Caco-2 (cell line): ENCODE data around the gene ALB. TPM values are rescaled to one million over a fixed set of nuclear protein-coding genes. Genes with fewer than 3 reads are reported as not detected.
A peak's percentile ranks its signal among the peaks of the same experiment; 100 is the strongest.

Experiments
- BruUV-seq: library from RNA; stranded (reverse); fragments of 400-500 nt; replicated peaks from 2 replicates; lab custom pipeline; 2021; lab: Mats Ljungman, UMichigan
- CTCF ChIA-PET: fragments of 300-600 bp; sonication (Branson Sonifier 250); formaldehyde crosslinking; loops from one replicate; lab custom pipeline; 2022; ENCODE audit warnings: antibody characterized with exemption; lab: Charles Lee
- POLR2A ChIA-PET: fragments of 300-600 bp; sonication (Branson Sonifier 250); formaldehyde crosslinking; loops from one replicate; lab custom pipeline; 2022; ENCODE audit warnings: antibody characterized with exemption; lab: Charles Lee
- DNase-seq, 2 experiments: peaks; one replicate each; pipeline versions ENCODE4 v3.0.0 to v3.0.0-alpha.2; 2020 to 2022
- H3K27me3 ChIP-seq: replicated peaks from 2 replicates; pipeline ENCODE4 v1.6.0; 2011; ENCODE audit warnings: low read length; ENCODE audit not compliant: control insufficient read depth, insufficient read depth
- H3K36me3 ChIP-seq: 2 replicates; pipeline ENCODE4 v1.5.1; 2011; ENCODE audit warnings: low read length; ENCODE audit not compliant: control insufficient read depth, insufficient read depth
- H3K4me1 ChIP-seq: fragments of 250-450 bp; sonication (Bioruptor Pico); 2 replicates; pipeline ENCODE4 v1.5.1; 2020; ENCODE audit warnings: mild to moderate bottlenecking
- H3K4me3 ChIP-seq: 2 replicates; pipeline ENCODE4 v1.5.1; 2011; ENCODE audit warnings: low read depth, mild to moderate bottlenecking, control low read depth, low read length
- H3K9me3 ChIP-seq: fragments of 250-450 bp; sonication (Bioruptor Pico); 2 replicates; pipeline ENCODE4 v1.5.1; 2020; ENCODE audit warnings: mild to moderate bottlenecking, moderate library complexity
- H3K27ac Mint-ChIP-seq: one replicate; pipeline ENCODE4 v1.8.0; 2022; ENCODE audit warnings: mixed read lengths; ENCODE audit not compliant: unreplicated experiment
- H3K27me3 Mint-ChIP-seq: one replicate; pipeline ENCODE4 v1.8.0; 2022; ENCODE audit warnings: mixed read lengths; ENCODE audit not compliant: insufficient read depth, unreplicated experiment
- H3K36me3 Mint-ChIP-seq: one replicate; pipeline ENCODE4 v1.8.0; 2022; ENCODE audit warnings: mild to moderate bottlenecking, mixed read lengths; ENCODE audit not compliant: insufficient read depth, unreplicated experiment
- H3K4me1 Mint-ChIP-seq: one replicate; pipeline ENCODE4 v1.8.0; 2022; ENCODE audit warnings: low read depth, mixed read lengths; ENCODE audit not compliant: unreplicated experiment
- H3K4me3 Mint-ChIP-seq: one replicate; pipeline ENCODE4 v1.8.0; 2022; ENCODE audit warnings: mild to moderate bottlenecking, moderate library complexity, mixed read lengths; ENCODE audit not compliant: unreplicated experiment
- H3K9me3 Mint-ChIP-seq: one replicate; pipeline ENCODE4 v1.8.0; 2022; ENCODE audit warnings: mixed read lengths; ENCODE audit not compliant: unreplicated experiment
- intact Hi-C: fragments of 100-400 bp; cut with micrococcal nuclease; formaldehyde crosslinking; loops from one replicate; pipeline ENCODE4 v1.10.0; 2022; ENCODE audit not compliant: unreplicated experiment
- total RNA-seq: library from RNA; stranded (reverse); gene quantifications from 2 replicates; pipeline ENCODE4 v1.2.3, GENCODE V29; 2022
- TF ChIP-seq, protein P1 (sequence below), 2 experiments: fragments of 200-600 bp in 1 of 2; IDR thresholded peaks; 1 replicate in 1 of 2; 2 replicates in 1 of 2; pipeline versions ENCODE4 v1.5.1 to v1.8.0; 2011 to 2022; ENCODE audit warnings: antibody characterized with exemption in 1 of 2, control low read depth in 1 of 2, inconsistent platforms in 1 of 2, low read depth in 1 of 2, low read length in 1 of 2, mild to moderate bottlenecking in 1 of 2, moderate library complexity in 1 of 2; ENCODE audit not compliant: insufficient read depth in 1 of 2, severe bottlenecking in 1 of 2, unreplicated experiment in 1 of 2

The ALB gene
- total RNA-seq, 1 experiment from 2014 or later, result 64.9 TPM

- Mint-ChIP-seq H3K27me3 (no peaks in the 10 kb centered on the region), H3K36me3 (no peaks in the 10 kb centered on the region), H3K27ac (peak overlapping the region; percentile 19), H3K9me3 (peaks cover 23% of the 10 kb centered on the region), H3K4me1 (peaks cover 23% of the 10 kb centered on the region), H3K4me3 (peak overlapping the region; percentile 48)
- Histone ChIP-seq H3K4me3 (no peak overlapping the region), H3K27me3 (no peaks in the 10 kb centered on the region), H3K9me3 (no peaks in the 10 kb centered on the region), H3K4me1 (peaks cover 44% of the 10 kb centered on the region), H3K36me3 (no peaks in the 10 kb centered on the region; the same call in 1 of the 2 replicates)
- no TSS peak for BruUV-seq
- ChIA-PET CTCF (interaction anchor here (1.3 kb wide), 1 partner anchor 113 kb away, joined by 3 read pairs; no protein-coding TSS in a partner anchor), POLR2A (no interaction called here)
- intact Hi-C loops, result loop anchor here (1.0 kb wide), 2 partner anchors 21 to 120 kb away; no protein-coding TSS in a partner anchor
- TF ChIP-seq, protein P1, sequence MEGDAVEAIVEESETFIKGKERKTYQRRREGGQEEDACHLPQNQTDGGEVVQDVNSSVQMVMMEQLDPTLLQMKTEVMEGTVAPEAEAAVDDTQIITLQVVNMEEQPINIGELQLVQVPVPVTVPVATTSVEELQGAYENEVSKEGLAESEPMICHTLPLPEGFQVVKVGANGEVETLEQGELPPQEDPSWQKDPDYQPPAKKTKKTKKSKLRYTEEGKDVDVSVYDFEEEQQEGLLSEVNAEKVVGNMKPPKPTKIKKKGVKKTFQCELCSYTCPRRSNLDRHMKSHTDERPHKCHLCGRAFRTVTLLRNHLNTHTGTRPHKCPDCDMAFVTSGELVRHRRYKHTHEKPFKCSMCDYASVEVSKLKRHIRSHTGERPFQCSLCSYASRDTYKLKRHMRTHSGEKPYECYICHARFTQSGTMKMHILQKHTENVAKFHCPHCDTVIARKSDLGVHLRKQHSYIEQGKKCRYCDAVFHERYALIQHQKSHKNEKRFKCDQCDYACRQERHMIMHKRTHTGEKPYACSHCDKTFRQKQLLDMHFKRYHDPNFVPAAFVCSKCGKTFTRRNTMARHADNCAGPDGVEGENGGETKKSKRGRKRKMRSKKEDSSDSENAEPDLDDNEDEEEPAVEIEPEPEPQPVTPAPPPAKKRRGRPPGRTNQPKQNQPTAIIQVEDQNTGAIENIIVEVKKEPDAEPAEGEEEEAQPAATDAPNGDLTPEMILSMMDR (IDR thresholded peaks at IDR 0.05; ENCODE audit: insufficient read depth in 1 of 2, low read depth in 1 of 2, low read length in 1 of 2, severe bottlenecking in 1 of 2, unreplicated experiment in 1 of 2), result no peak
- DNase-seq, result no peak
These were observed 49.6 kb downstream of the ALB start for GRCh38 chr4:73453701-73454005.

DNA sequence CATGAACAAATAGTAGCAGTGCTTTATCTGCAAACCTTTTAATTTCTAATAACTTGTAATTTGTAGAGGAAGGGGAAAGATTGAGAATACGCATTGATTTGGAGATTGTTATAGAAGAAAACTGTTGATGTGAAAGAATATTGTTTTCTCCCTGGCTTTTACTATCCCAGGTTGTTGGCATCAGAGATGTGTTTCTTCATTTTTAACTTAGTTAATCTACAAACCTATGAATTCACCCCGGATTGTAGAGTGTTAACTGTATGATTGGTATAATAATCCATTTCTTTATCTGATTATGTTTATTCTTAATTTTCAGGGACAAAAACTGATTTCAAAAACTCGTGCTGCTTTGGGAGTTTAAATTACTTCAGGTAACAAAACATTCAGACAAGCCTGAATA, 50.8 kb downstream of the ALB start:
- Mint-ChIP-seq H3K4me1 (peaks cover 23% of the 10 kb centered on the region), H3K9me3 (peaks cover 26% of the 10 kb centered on the region), H3K27me3 (no peaks in the 10 kb centered on the region), H3K27ac (no peak overlapping the region), H3K36me3 (no peaks in the 10 kb centered on the region), H3K4me3 (no peak overlapping the region)
- Histone ChIP-seq H3K4me3 (no peak overlapping the region), H3K27me3 (no peaks in the 10 kb centered on the region), H3K9me3 (no peaks in the 10 kb centered on the region), H3K4me1 (peaks cover 38% of the 10 kb centered on the region), H3K36me3 (no peaks in the 10 kb centered on the region; the same call in 1 of the 2 replicates)
- no TSS peak for BruUV-seq
- DNase-seq, result no peak
- intact Hi-C loops, result no loop called here
- POLR2A ChIA-PET, result no interaction called here
- CTCF ChIA-PET, result no interaction called here
- TF ChIP-seq, protein P1 (IDR thresholded peaks at IDR 0.05; ENCODE audit: insufficient read depth in 1 of 2, low read depth in 1 of 2, low read length in 1 of 2, severe bottlenecking in 1 of 2, unreplicated experiment in 1 of 2), result no peak

GRCh38 chr4:73456177-73457022, 52.3 kb downstream of the ALB start:
- intact Hi-C loops, result no loop called here
- no TSS peak for BruUV-seq
- POLR2A ChIA-PET, result no interaction called here

More at GRCh38 chr4:73456177-73457022, 52.3 kb downstream of the ALB start:
- CTCF ChIA-PET, result interaction anchor here (0.6 kb wide), 1 partner anchor 232 kb away, joined by 3 read pairs; no protein-coding TSS in a partner anchor
- TF ChIP-seq, protein P1 (IDR thresholded peaks at IDR 0.05; ENCODE audit: insufficient read depth in 1 of 2, low read depth in 1 of 2, low read length in 1 of 2, severe bottlenecking in 1 of 2, unreplicated experiment in 1 of 2), result no peak
- Histone ChIP-seq H3K4me1 (peaks cover 37% of the 10 kb centered on the region), H3K4me3 (no peak overlapping the region), H3K36me3 (no peaks in the 10 kb centered on the region; the same call in 1 of the 2 replicates), H3K27me3 (no peaks in the 10 kb centered on the region), H3K9me3 (no peaks in the 10 kb centered on the region)
- Mint-ChIP-seq H3K36me3 (no peaks in the 10 kb centered on the region), H3K4me1 (peaks cover 23% of the 10 kb centered on the region), H3K27ac (no peak overlapping the region), H3K4me3 (no peak overlapping the region), H3K9me3 (peaks cover 35% of the 10 kb centered on the region), H3K27me3 (no peaks in the 10 kb centered on the region)
- no peak for DNase-seq
